PC-9 (cell line): Measurements from ENCODE around the gene DHX30. TPM values are rescaled to one million over a fixed set of nuclear protein-coding genes. Genes with fewer than 3 reads are reported as not detected.
"Not testable (repeated sequence)": the region's sequence is repeated elsewhere in the genome, so short reads cannot be mapped to it uniquely, and the experiment has no call there.

Experiments
- BruUV-seq: library from RNA; stranded (reverse); fragments of 400-500 nt; replicated peaks from 2 replicates; lab custom pipeline; 2021; lab: Mats Ljungman, UMichigan
- CTCF ChIA-PET: fragments of 300-600 bp; sonication (Branson Sonifier 250); formaldehyde crosslinking; loops from one replicate; lab custom pipeline; 2022; ENCODE audit warnings: antibody characterized with exemption; lab: Charles Lee
- POLR2A ChIA-PET: fragments of 300-600 bp; sonication (Branson Sonifier 250); formaldehyde crosslinking; loops from one replicate; lab custom pipeline; 2022; ENCODE audit warnings: antibody characterized with exemption; ENCODE audit not compliant: unreplicated experiment; lab: Charles Lee
- DNase-seq, 2 experiments: peaks; one replicate each; pipeline versions ENCODE4 v3.0.0 to v3.0.0-alpha.2; 2015 to 2022; ENCODE audit warnings: mixed read lengths in 1 of 2
- H2AFZ ChIP-seq: fragments of 200-600 bp; sonication (generic); 2 replicates; pipeline ENCODE4 v1.8.1; 2017; ENCODE audit warnings: antibody characterized with exemption
- H3F3A ChIP-seq: fragments of 200-600 bp; sonication (generic); 2 replicates; pipeline ENCODE4 v1.8.1; 2017; ENCODE audit warnings: antibody characterized with exemption, mild to moderate bottlenecking, low read depth; ENCODE audit not compliant: insufficient read depth
- H3K27ac ChIP-seq: fragments of 200-600 bp; sonication (generic); 2 replicates; pipeline ENCODE4 v1.6.1; 2016; ENCODE audit warnings: mixed run types
- H3K27me3 ChIP-seq: fragments of 200-600 bp; sonication (generic); 2 replicates; pipeline ENCODE4 v1.6.1; 2016; ENCODE audit warnings: low read depth, mixed run types; ENCODE audit not compliant: insufficient read depth
- H3K36me3 ChIP-seq: fragments of 200-600 bp; sonication (generic); 2 replicates; pipeline ENCODE4 v1.6.1; 2016; ENCODE audit warnings: low read depth, mixed run types
- H3K4me1 ChIP-seq: fragments of 200-600 bp; sonication (generic); replicated peaks from 2 replicates; pipeline ENCODE4 v1.6.1; 2016; ENCODE audit warnings: mixed run types; ENCODE audit not compliant: insufficient read depth
- H3K4me2 ChIP-seq: fragments of 200-600 bp; sonication (generic); 2 replicates; pipeline ENCODE4 v1.6.1; 2017; ENCODE audit warnings: mixed run types
- H3K4me3 ChIP-seq: fragments of 200-600 bp; sonication (generic); 2 replicates; pipeline ENCODE4 v1.6.1; 2016; ENCODE audit warnings: mixed run types
- H3K79me2 ChIP-seq: fragments of 200-600 bp; sonication (generic); 2 replicates; pipeline ENCODE4 v1.6.1; 2017; ENCODE audit warnings: low read depth, mixed run types
- H3K9me2 ChIP-seq: fragments of 200-600 bp; sonication (generic); 2 replicates; pipeline ENCODE4 v1.8.1; 2017; ENCODE audit warnings: mild to moderate bottlenecking; ENCODE audit not compliant: insufficient read depth
- H3K9me3 ChIP-seq: fragments of 200-600 bp; sonication (generic); 2 replicates; pipeline ENCODE4 v1.8.1; 2016; ENCODE audit warnings: low read depth; ENCODE audit not compliant: insufficient read depth
- H4K20me1 ChIP-seq: fragments of 200-600 bp; sonication (generic); 2 replicates; pipeline ENCODE4 v1.8.1; 2017; ENCODE audit not compliant: insufficient read depth
- CTCF ChIP-seq: fragments of 200-600 bp; sonication (generic); conservative IDR thresholded peaks from 2 replicates; pipeline ENCODE4 v1.6.1; 2017; ENCODE audit warnings: mixed run types, antibody characterized with exemption, mild to moderate bottlenecking, moderate library complexity
- EZH2 ChIP-seq: fragments of 200-600 bp; sonication (generic); IDR thresholded peaks from 2 replicates; pipeline ENCODE4 v1.8.0; 2017; ENCODE audit warnings: antibody characterized with exemption, low read depth
- intact Hi-C: fragments of 100-400 bp; cut with micrococcal nuclease; formaldehyde crosslinking; loops from one replicate; pipeline ENCODE4 v1.10.0; 2022; ENCODE audit not compliant: unreplicated experiment
- total RNA-seq: library from RNA; stranded (reverse); gene quantifications from 2 replicates; pipeline ENCODE4 v1.2.3, GENCODE V29; 2021

The DHX30 gene
- total RNA-seq, 1 experiment from 2014 or later = 60.2 TPM

- Histone ChIP-seq H3K36me3 (no peaks in the 10 kb centered on the region), H3F3A (no peaks in the 10 kb centered on the region), H3K4me3 (no peak overlapping the region), H4K20me1 (no peaks in the 10 kb centered on the region), H3K9me2 (no peaks in the 10 kb centered on the region), H3K79me2 (no peaks in the 10 kb centered on the region), H3K4me2 (no peak overlapping the region), H3K4me1 (no peaks in the 10 kb centered on the region), H3K27me3 (no peaks in the 10 kb centered on the region), H3K9me3 (no peaks in the 10 kb centered on the region), H3K27ac (no peak overlapping the region), H2AFZ (no peak overlapping the region)
- no peak for DNase-seq
- no TSS peak for BruUV-seq
- ChIA-PET POLR2A (no interaction called here), CTCF (no interaction called here)
- intact Hi-C loops = no loop called here
- no peak for TF ChIP-seq CTCF
Observed at GRCh38 chr3:47885168-47885567, 82.2 kb downstream of the DHX30 start.

GRCh38 chr3:47887991-47888390 lies 85.1 kb downstream of the DHX30 start:
- H2AFZ ChIP-seq, H3K4me2 ChIP-seq, H3K9me3 ChIP-seq, H4K20me1 ChIP-seq, H3K27ac ChIP-seq, H3K27me3 ChIP-seq, H3K4me1 ChIP-seq, H3F3A ChIP-seq, BruUV-seq, H3K9me2 ChIP-seq, H3K79me2 ChIP-seq, POLR2A ChIA-PET, H3K4me3 ChIP-seq, H3K36me3 ChIP-seq, DNase-seq, intact Hi-C loops: not testable (repeated sequence)
- CTCF ChIA-PET = interaction anchor here (0.6 kb wide), 1 partner anchor 261 kb away, joined by 4 read pairs; no protein-coding TSS in a partner anchor

- Histone ChIP-seq H3K36me3 (no peaks in the 10 kb centered on the region), H3K9me3 (no peaks in the 10 kb centered on the region), H3F3A (no peaks in the 10 kb centered on the region), H3K4me1 (no peaks in the 10 kb centered on the region), H3K4me2 (no peak overlapping the region), H4K20me1 (no peaks in the 10 kb centered on the region), H3K27me3 (no peaks in the 10 kb centered on the region), H3K9me2 (no peaks in the 10 kb centered on the region), H3K27ac (no peak overlapping the region), H3K4me3 (no peak overlapping the region), H2AFZ (no peak overlapping the region), H3K79me2 (no peaks in the 10 kb centered on the region)
- no peak for DNase-seq
- BruUV-seq = no TSS peak
- TF ChIP-seq EZH2 (no peak), CTCF (no peak)
- ChIA-PET CTCF (interaction anchor here (0.5 kb wide), 1 partner anchor 311 kb away, joined by 4 read pairs; the partner anchor contains the start of gene CSPG5), POLR2A (interaction anchor here (0.7 kb wide), 1 partner anchor 73 kb away, joined by 3 read pairs; no protein-coding TSS in a partner anchor)
- intact Hi-C loops = no loop called here
Observed at GRCh38 chr3:47888986-47889757, 86.2 kb downstream of the DHX30 start.
